Ishikawa (cell line): ENCODE measurements around the gene ZMYND15.

Experiments
- CEBPB ChIP-seq: IDR thresholded peaks from 2 replicates; pipeline ENCODE4 v1.6.1; 2012
- CREB1 ChIP-seq: IDR thresholded peaks from 2 replicates; pipeline ENCODE4 v1.6.1; 2012; ENCODE audit warnings: low read depth
- EGR1 ChIP-seq: IDR thresholded peaks from 2 replicates; pipeline ENCODE4 v1.6.1; 2012
- EP300 ChIP-seq: IDR thresholded peaks from 2 replicates; pipeline ENCODE4 v1.6.1; 2012; ENCODE audit warnings: borderline replicate concordance
- FOXM1 ChIP-seq: IDR thresholded peaks from 2 replicates; pipeline ENCODE4 v1.6.1; 2012; ENCODE audit warnings: low read depth, borderline replicate concordance
- NFIC ChIP-seq: IDR thresholded peaks from 2 replicates; pipeline ENCODE4 v1.6.1; 2012
- RAD21 ChIP-seq: IDR thresholded peaks from 2 replicates; pipeline ENCODE4 v1.6.1; 2012; ENCODE audit warnings: low read depth
- REST ChIP-seq: IDR thresholded peaks from 2 replicates; pipeline ENCODE4 v1.6.1; 2012; ENCODE audit warnings: low read depth, mild to moderate bottlenecking
- TAF1 ChIP-seq: IDR thresholded peaks from 2 replicates; pipeline ENCODE4 v1.6.1; 2012; ENCODE audit warnings: low read depth, mild to moderate bottlenecking
- TCF12 ChIP-seq: IDR thresholded peaks from 2 replicates; pipeline ENCODE4 v1.6.1; 2012; ENCODE audit warnings: low read depth
- TEAD4 ChIP-seq: IDR thresholded peaks from 2 replicates; pipeline ENCODE4 v1.6.1; 2012
- USF1 ChIP-seq: IDR thresholded peaks from 2 replicates; pipeline ENCODE4 v1.6.1; 2012
- YY1 ChIP-seq: IDR thresholded peaks from 2 replicates; pipeline ENCODE4 v1.6.1; 2012; ENCODE audit warnings: low read depth
- ZBTB7A ChIP-seq: IDR thresholded peaks from 2 replicates; pipeline ENCODE4 v1.6.1; 2012; ENCODE audit warnings: low read depth
- TF ChIP-seq, protein P1 (sequence below): IDR thresholded peaks from 2 replicates; pipeline ENCODE4 v1.6.1; 2012

The ZMYND15 gene

GRCh38 chr17:4780325-4780955 lies 40.8 kb downstream of the ZMYND15 start:
- no peak for TF ChIP-seq NFIC
- TF ChIP-seq USF1 = no peak
- no peak for TF ChIP-seq CEBPB
- no peak for TF ChIP-seq TAF1
- TF ChIP-seq YY1 = no peak
- no peak for TF ChIP-seq CREB1
- TF ChIP-seq TEAD4 = no peak
- TF ChIP-seq ZBTB7A = no peak
- no peak for TF ChIP-seq TCF12
- TF ChIP-seq, protein P1, sequence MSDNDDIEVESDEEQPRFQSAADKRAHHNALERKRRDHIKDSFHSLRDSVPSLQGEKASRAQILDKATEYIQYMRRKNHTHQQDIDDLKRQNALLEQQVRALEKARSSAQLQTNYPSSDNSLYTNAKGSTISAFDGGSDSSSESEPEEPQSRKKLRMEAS = no peak

DNA sequence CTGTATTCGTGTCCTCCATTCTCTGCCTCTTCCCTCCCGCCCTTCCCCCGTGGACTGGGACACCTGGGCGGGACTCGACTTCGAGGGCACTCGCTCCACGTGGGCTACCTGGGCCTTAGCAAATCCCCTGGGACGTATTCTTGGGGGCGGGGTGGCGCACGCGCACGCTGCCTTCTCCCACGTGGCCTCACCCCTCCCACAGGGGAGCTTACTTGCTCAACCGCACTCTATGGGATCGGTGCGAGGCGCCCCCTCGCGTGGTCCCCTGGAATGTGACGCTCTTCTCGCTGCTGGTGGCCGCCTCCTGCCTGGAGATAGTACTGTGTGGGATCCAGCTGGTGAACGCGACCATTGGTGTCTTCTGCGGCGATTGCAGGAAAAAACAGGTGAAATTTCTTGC lies 43.0 kb downstream of the ZMYND15 start:
- no peak for TF ChIP-seq USF1
- TF ChIP-seq, protein P1 = peak; percentile 46; the same call in 1 of the 2 replicates

GRCh38 chr17:4785311-4786105 lies 45.9 kb downstream of the ZMYND15 start:
- TF ChIP-seq CREB1 = no peak
- TF ChIP-seq USF1 = no peak
- TF ChIP-seq EGR1 = no peak
- no peak for TF ChIP-seq CEBPB
- no peak for TF ChIP-seq EP300
- TF ChIP-seq, protein P1 = no peak
- no peak for TF ChIP-seq TCF12
- no peak for TF ChIP-seq YY1
- TF ChIP-seq REST = no peak
- TF ChIP-seq RAD21 = no peak
- TF ChIP-seq FOXM1 = no peak
- no peak for TF ChIP-seq ZBTB7A
- no peak for TF ChIP-seq NFIC
- TF ChIP-seq TEAD4 = no peak
- TF ChIP-seq TAF1 = no peak

DNA sequence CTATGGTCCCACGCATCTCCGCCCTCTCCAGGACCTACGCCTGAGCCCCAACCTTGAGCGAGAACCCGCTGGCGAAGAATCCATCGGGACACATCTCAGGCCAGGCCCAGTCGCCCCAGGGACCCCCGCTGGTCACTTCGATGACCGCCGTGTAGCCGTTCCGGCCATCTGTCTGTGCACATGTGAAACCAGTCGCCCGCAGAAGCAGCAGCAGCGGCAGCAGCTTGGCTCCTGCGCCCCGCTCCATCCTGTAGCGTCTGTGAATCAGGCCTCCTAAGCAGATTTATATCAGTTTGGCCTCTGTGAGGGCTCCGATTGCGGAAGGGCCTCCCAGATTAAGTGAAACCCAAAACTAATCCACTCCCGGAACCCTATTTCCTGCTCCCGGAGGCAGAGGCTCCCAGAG lies 46.5 kb downstream of the ZMYND15 start, which contains the start of gene VMO1:
Gene VMO1 (minus strand): TSS at position 259 of the 406 bp plus-strand sequence. CDS start 12 bp downstream, at position 247.
- TF ChIP-seq REST = no peak
- no peak for TF ChIP-seq YY1
- TF ChIP-seq CEBPB = no peak
- no peak for TF ChIP-seq FOXM1
- TF ChIP-seq CREB1 = no peak
- TF ChIP-seq, protein P1 = no peak
- TF ChIP-seq TEAD4 = no peak
- TF ChIP-seq EP300 = no peak
- TF ChIP-seq TCF12 = no peak
- no peak for TF ChIP-seq EGR1
- TF ChIP-seq USF1 = no peak
- no peak for TF ChIP-seq TAF1
- TF ChIP-seq ZBTB7A = no peak
- no peak for TF ChIP-seq RAD21
- TF ChIP-seq NFIC = no peak
